GF-D8 (cell line): Measurements from ENCODE around the gene ZBTB48.
"Not testable (repeated sequence)": the region's sequence is repeated elsewhere in the genome, so short reads cannot be mapped to it uniquely, and the experiment has no call there.

Experiments used
- DNase-seq: peaks from one replicate; lab custom pipeline; 2025; lab: John Stamatoyannopoulos, UW

ZBTB48 gene

DNA sequence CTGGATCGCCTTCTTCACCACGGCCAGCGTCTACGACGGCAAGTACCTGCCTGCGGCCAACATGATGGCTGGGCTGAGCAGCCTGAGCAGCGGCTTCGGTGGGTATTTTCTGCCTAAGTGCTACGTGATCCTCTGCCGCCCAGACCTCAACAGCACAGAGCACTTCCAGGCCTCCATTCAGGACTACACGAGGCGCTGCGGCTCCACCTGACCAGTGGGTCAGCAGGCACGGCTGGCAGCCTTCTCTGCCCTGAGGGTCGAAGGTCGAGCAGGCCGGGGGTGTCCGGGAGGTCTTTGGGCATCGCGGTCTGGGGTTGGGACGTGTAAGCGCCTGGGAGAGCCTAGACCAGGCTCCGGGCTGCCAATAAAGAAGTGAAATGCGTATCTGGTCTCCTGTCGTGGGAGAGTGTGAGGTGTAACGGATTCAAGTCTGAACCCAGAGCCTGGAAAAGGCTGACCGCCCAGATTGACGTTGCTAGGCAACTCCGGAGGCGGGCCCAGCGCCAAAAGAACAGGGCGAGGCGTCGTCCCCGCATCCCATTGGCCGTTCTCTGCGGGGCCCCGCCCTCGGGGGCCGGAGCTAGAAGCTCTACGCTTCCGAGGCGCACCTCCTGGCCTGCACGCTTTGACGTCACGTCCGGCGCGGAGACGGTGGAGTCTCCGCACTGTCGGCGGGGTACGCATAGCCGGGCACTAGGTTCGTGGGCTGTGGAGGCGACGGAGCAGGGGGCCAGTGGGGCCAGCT is at the start of gene ZBTB48:
ZBTB48 (plus strand) TSS at position 621 of the 745 bp plus-strand sequence. CDS start 616 bp downstream, outside the sequence.
- peak; percentile 92 for DNase-seq

DNA sequence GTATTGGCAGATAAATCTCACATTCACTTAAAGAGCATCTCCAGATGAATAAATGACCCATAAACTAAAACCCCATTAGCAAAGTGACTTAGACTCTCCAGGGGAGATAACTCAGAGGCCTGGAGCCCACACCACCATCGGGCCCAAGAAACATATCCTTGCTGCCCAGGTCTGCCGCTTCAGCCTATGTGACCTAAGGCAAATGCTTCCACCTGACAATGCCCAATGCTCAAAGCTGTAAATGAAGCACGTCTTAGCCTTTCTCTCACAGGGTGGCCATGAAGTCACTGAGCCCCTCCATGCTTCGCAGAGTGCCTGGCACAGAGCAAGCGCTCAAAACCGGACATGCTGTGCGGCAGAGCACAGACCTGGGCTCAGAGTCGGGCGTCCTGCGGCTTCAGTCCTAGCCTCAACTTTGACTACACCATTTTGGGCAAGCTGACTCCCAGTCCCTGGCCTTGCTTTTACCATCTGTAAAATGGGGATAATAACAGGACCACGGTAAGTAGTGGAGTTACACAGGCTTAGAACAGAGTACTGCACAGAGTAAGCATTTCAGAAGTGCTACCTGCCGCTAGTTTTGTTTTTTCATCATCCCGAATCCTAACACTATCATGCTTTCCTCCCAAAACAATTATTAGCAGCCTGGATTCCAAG is 49.2 kb upstream of the ZBTB48 start:
- DNase-seq = no peak

DNA sequence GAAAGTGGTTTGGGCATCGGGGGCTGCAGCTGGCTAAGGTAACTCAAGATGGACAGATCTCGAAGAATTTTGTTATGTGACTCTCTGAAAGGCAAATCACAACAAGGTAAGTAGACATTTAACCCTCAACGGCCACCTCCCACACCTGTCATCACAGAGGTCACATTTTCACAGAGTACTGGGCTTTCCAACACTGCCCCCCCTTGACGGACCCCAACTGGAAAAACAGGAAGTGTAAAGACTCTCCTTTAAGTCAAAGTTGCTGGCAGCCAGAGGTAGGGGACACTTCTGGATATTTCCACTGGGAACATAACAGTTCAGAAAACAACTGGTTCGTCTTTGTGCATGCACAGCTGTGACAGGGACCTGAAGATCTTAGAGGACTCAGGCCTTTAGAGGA is 47.8 kb upstream of the ZBTB48 start:
- no peak for DNase-seq

DNA sequence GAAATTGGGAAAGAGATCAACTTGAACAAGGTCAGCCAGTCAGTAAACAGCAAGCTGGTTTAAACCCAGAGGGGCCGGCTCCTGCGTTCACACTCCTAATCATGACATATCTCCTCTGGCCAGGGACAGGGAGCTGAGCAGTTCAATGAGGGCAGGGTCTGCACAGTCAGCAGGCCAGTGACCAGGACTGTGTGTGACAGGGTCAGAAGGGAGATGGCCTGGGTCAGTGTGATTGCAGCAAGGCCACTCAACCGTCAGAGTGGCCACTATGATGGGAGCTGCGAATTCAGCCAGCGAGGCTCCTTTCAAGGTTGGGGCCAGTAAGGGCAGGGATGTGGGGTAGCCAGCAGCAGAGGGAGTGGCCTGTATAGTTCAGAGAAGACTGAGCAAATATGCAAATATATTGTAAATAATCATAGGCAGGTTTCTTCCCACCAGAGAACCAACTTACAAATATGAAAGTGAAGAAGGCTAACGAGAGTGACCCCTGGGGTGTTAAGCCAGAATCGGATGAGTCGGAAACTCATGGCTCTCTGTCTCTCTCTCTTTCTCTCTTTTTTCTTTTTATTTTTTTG is 45.5 kb upstream of the ZBTB48 start:
- DNase-seq = no peak

DNA sequence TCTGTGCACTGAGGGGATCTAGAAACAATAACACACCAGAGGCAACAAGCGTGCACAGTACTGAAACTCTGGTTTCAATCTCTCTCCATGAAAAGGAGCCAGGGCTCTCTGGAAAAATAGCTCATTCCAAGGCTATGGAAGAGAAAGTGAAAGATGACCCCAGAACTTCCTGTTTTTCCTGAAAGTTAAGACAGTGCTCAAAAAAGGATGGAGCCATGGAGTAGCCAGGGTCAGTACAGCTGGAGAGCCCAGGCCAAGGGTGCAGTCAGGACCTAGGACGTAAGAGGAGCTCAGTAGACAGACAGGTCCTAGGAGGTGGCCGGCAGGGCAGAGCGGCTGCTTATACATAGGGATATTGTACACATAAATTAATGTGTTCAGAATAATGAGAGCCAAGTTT is 44.6 kb upstream of the ZBTB48 start:
- no peak for DNase-seq

DNA sequence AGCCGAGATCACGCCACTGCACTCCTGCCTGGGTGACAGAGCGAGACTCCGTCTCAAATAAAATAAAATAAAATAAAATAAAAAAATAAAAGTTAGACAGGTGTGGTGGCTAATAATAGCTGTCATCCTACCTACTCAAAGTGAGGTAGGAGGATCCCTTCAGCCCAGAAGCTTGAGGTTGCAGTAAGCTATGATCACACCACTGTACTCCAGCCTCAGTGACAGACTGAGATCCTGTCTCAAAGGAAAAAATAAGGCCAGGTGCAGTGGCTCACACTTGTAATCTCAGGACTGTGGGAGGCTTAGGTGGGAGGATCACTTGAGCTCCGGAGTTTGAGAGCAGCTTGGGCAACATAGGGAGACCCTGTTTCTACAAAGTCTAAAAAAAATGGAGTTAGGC is 43.5 kb upstream of the ZBTB48 start:
- DNase-seq = no peak

DNA sequence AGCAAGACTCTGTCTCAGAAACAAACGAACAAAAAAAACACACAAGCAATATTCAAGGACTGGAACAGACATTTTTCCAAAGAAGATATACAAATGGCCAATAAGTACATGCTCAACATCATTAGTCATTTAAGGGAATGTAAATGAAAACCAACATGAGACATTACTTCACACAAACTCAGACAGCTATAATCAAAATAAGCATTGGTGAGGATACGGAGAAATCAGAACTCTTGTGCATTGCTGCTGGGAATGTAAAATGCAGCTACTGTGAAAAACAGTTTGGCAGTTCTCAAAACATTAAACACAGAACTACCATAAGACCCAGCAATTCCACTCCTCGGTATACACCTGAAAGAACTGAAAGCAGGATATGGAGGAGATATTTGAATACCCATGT is 40.8 kb upstream of the ZBTB48 start:
- no peak for DNase-seq

DNA sequence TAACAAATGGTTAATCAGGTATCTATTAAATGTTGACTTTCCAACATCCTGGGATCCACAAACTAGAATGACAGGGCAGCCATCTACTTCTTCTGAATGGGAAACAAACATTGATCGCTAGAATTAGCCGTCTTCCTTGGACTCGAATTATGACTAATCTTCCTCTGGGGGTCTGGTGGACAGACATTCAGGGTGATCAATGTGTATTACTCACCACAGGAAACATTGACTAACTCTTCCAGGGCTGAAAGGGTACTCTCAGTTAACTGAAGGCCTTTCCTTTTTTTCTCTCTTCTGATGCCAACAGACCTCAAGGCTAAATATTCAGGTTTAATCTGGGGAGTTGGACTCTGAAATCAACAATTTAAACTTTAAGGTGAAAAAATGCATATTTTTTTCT is 35.0 kb upstream of the ZBTB48 start:
- no peak for DNase-seq

DNA sequence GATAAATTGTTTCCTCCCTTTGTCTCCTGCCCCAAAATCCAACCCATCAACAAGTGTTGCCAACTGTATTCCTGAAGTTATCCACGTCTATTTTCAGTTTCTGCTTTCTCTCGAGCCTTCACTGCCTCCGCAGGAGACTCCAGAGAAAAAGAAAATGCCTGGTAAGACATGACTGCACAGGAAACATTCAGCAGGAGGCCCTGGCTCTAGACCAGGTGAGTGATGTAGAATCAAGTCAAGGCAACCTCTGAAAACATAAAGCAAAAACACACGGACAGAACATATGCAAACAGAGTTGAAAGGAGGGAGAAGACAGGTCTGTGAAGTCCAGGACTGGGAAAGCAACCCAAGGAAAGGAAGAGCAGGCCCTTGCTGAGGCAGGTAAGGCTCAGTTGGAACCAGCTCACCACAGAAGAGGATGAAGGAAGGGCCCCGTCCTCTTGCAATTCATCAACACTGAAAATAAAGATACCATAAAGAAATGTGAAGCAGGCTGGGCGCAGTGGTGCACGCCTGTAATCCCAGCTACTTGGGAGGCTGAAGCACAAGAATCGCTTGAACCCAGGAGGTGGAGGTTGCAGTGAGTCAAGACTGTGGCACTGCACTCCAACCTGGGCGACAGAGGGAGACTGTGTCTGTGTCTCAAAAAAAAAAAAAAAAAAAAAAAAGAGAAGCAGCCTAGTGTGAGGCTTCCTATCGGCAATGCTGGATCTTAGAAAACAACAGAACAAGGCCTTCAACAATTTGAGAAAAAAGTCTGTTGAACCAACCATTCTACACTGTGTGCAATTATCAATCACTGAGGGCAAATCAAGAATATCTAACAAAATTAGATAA is 34.3 kb upstream of the ZBTB48 start:
- no peak for DNase-seq

DNA sequence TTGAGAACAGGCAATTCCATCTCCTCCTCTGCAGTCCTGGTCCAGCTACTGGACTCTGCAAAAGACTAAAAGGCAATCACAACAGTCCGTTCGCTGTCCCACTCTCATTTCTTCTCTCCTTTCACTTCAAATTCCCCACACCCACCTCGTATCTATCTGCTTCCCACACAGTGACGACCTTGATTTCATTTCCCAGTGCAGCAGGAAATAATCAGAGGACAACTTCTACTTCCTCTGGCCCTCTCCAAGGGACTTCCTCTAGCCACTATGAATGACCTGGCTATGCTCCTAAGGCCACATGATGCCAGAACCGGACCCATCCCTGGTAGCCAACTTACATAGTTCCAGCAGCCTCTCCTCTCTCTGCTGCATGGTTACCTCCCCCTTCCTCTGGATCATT is 33.5 kb upstream of the ZBTB48 start:
- DNase-seq = no peak

DNA sequence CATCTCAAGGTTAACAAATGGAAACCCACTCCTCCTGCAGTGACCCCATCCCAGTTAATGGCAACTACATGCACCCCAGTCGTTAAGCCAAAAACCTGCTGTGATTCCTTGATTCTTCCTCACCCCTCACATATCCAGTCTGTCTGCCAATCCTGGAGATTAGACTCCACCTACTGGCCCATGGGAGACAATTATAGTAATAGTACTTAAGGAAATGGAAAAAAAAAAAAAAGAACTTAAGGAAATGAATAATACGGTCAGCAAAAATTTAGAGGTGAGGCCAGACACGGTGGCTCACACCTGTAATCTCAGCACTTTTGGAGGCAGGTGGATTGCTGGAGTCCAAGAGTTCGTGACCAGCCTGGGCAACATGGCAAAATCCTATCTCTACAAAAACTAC is 32.5 kb upstream of the ZBTB48 start:
- DNase-seq = no peak

DNA sequence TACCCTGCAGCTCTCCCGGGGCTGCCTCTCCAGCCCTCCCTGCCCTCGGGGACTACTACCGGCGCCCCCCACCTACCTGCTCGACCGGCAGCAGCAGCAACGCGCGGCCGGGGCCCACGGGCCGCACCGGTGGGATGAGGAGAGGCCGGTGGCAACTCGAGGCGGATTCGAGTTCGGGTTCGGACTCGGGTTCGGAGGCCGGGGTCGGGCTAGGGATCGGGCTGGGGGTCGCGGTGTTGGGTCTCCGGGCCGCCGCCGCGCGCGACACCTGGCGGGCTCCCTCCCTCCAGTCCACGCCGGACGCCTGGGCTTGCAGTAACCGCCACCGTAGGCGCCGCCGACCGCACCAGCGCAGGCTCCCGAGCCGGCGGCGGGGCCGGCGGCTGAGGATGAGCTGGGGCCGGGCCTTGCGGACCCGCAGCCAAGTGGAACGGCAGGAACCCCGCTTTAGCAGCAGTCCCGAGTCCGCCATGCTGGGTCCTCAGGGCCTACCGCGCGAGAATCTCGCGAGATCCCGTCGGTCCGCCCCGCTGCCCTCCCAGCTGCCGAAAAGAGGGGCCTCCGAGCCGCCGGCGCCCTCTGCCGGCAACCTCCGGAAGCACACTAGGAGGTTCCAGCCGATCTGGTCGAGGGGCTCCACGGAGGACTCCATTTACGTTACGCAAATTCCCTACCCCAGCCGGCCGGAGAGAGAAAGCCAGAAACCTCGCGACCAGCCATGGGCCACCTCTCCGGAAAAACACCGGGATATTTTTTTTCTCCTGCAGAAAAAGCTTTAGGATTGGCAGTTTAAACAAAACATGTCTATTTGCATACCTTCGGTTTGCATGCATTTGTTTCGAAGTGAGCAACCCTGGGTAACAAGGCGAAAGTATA is 25.5 kb upstream of the ZBTB48 start, which contains the start of gene NOL9:
NOL9 (minus strand) TSS at position 483 of the 876 bp plus-strand sequence; CDS start at position 472, 11 bp downstream.
- peak; percentile 52 for DNase-seq

DNA sequence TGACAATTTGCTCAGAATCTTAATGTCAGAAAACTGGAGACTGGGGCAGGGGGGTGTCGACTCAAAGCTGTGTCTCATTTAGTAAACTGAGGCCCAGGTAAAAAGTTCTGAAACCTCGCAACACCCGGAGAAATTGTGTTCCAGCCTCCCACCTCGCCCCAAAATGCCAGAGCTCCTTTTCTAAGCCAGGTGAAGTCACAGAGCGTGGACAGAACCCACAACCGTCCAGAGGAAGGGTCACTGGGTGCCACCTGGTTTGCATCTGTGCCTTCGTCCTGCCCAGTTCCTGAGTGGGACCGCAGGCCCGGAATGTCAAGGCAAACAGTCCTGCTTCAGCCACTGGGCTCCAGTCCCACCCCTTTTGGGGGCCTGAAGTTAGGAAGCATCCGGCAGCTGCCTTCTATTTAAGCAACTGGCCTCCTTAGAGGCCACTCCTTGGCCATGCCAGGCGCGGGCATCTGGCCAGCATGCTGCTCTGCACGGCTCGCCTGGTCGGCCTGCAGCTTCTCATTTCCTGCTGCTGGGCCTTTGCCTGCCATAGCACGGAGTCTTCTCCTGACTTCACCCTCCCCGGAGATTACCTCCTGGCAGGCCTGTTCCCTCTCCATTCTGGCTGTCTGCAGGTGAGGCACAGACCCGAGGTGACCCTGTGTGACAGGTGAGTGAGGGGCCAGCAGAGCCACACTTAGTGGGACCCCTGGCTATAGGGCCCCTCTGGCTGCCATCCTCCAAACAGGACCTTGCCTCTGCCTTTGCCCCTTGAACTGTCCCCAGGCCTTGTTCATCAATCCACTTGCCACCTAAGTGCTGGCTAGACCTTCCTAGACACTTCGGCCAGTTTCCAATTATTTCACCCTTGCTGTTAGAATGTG is 24.7 kb upstream of the ZBTB48 start, which contains the start of gene TAS1R1:
TAS1R1 (plus strand) TSS at position 401 of the 872 bp plus-strand sequence; CDS start at position 468, 67 bp downstream.
- DNase-seq = no peak

DNA sequence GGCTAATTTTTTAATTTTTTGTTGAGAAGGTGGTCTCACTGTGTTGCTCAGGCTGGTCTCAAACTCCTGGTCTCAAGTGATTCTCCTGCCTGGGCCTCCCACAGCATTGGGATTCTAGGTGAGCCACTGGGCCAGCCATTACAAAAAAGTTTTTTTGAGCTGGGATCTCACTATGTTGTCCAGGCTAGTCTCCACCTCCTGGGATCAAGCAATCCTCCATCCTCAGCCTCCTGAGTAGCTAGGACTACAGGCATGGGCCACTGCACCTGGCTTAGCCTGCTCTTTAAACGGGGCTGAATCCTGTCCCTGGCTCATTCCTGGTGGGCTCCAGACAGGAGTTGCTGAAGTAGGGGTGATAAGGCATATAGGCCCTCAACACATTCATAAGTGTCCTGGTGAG is 22.2 kb upstream of the ZBTB48 start:
- DNase-seq = no peak

DNA sequence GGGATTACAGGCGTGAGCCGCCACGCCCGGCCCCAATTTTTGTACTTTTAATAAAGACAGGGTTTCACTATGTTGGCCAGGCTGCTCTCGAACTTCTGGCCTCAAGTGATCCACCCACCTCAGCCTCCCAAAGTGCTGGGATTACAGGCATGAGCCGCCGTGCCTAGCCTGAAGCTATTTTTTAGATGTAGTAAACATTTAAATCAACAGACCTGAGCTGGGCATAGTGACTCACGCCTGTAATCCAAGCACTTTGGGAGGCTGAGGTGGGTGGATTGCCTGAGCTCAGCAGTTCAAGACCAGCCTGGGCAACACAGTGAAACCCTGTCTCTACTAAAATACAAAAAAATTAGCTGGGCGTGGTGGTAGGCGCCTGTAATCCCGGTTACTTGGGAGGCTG is 20.6 kb upstream of the ZBTB48 start:
- not testable (repeated sequence) for DNase-seq

DNA sequence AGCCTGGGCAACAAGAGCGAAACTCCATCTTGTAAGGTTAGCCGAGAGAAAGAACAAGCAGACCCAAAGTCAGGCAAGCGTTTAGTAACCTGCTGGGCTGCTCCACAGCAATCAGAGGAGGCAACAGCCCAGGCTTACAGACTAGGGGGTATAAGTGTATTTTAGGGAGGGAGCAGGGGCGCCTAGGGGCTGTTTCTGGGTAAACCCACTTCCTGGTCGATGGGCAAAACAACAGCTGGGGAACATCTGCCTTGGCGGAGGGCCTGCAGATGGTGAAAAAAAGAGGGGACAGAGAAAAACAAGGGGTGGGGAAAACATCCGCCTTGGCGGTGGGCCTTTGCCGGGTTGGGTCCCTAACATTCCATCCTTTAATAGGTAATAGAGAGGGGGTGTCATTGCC is 19.5 kb upstream of the ZBTB48 start:
- no peak for DNase-seq

DNA sequence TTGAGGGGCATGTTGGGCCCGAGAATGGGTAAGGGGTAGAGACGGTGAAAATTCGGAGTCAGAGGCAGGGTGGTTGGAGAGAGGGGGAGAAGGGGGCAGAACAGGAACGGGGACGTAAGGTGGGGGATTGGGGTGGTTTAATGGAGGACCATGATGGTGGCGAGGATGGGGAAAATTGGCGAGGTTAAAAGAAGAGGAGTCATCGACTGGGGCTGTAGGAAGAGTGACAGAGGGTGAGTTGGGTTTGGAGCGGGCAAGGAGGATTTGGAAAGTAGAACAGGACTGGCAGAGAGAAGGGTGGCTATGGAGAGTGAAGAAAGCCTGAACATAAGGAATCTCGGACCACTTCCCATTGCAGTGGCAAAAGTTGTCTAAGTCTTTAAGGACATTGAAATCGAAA is 10.8 kb upstream of the ZBTB48 start:
- DNase-seq = no peak

DNA sequence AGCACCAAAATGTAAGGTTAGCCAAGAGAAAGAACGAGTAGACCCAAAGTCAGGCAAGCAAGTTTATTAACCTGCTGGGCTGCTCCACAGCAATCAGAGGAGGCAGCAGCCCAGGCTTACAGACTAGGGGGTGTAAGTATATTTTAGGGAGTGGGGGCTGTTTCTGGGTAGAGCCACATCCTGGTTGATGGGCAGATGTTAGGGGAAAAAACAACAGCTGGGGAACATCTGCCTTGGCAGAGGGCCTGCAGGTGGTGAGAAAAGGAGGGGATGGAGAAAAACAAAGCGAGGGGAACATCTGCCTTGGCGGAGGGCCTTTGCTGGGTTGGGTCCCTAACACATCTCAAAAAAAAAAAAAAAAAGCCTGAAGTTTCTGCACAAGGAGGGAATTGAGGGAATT is 9.7 kb upstream of the ZBTB48 start:
- no peak for DNase-seq

DNA sequence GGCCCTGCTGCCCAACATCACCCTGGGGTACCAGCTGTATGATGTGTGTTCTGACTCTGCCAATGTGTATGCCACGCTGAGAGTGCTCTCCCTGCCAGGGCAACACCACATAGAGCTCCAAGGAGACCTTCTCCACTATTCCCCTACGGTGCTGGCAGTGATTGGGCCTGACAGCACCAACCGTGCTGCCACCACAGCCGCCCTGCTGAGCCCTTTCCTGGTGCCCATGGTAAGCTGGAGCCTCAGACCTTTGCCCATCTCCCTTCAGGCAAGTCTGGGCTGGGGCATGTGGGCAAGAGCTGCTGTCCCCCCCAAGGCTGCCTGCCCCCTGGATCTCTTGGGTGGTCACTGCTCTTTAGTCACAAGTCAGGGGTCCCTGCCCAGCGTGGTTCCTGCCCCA is 8.8 kb upstream of the ZBTB48 start:
- no peak for DNase-seq

DNA sequence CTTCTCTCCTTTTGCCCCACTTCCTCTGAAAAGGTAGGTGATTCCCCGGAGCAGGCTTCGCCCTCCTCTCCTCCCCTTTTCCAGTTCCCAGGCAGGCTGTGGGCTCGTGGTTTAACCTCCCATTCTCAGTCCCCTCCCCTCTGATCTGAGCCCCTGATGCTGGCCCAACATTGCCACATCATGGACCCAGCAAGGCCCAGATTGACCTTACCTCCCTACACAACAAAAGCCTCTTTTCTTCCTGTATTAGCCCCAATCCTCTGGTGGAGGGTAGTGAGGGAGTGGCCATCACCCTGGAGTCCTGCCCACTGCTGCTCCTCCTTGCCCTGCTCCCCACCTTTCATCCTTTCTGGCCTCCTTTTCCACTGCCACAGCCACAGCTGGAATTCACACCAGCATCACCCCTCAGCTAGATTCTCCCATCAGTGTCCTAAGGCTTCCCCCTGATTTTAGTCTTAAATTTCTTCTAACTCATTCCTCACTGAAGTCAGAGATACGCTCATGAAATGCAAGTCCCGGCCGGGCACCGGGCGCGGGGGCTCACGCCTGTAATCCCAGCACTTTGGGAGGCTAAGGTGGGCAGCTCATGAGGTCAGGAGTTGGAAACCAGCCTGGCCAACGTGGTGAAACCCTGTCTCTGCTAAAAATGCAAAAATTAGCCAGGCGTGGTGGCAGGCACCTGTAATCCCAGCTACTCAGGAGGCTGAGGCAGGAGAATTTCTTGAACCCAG is 7.0 kb upstream of the ZBTB48 start:
- no peak for DNase-seq
